Neural progenitor cell (in vitro differentiated cells): Measurements from ENCODE around the gene RPH3AL. TPM values are rescaled to one million over a fixed set of nuclear protein-coding genes. Genes with fewer than 3 reads are reported as not detected.

Source experiments
- DNase-seq: peaks from one replicate; pipeline ENCODE4 v3.0.0-alpha.2; 2016; ENCODE audit warnings: low spot score
- H2AFZ ChIP-seq: fragments of 200-600 bp; sonication (generic); replicated peaks from 2 replicates; pipeline ENCODE4 v1.6.1; 2016; ENCODE audit warnings: antibody characterized with exemption
- H3F3A ChIP-seq: fragments of 200-600 bp; sonication (generic); 2 replicates; pipeline ENCODE4 v1.6.1; 2016; ENCODE audit warnings: antibody characterized with exemption, low read depth
- H3K27ac ChIP-seq: fragments of 200-600 bp; sonication (generic); 2 replicates; pipeline ENCODE4 v1.5.1; 2016; ENCODE audit warnings: mild to moderate bottlenecking
- H3K27me3 ChIP-seq: fragments of 200-600 bp; sonication (generic); 2 replicates; pipeline ENCODE4 v1.6.1; 2016; ENCODE audit warnings: mild to moderate bottlenecking, moderate library complexity
- H3K36me3 ChIP-seq: fragments of 200-600 bp; sonication (generic); 2 replicates; pipeline ENCODE4 v1.5.1; 2016
- H3K4me1 ChIP-seq: fragments of 200-600 bp; sonication (generic); 2 replicates; pipeline ENCODE4 v1.6.1; 2016; ENCODE audit warnings: mixed run types
- H3K4me2 ChIP-seq: fragments of 200-600 bp; sonication (generic); 2 replicates; pipeline ENCODE4 v1.6.1; 2016
- H3K4me3 ChIP-seq: fragments of 200-600 bp; sonication (generic); 2 replicates; pipeline ENCODE4 v1.5.1; 2016
- H3K79me2 ChIP-seq: fragments of 200-600 bp; sonication (generic); 2 replicates; pipeline ENCODE4 v1.6.1; 2016; ENCODE audit warnings: low read depth
- H3K9ac ChIP-seq: fragments of 200-600 bp; sonication (generic); 2 replicates; pipeline ENCODE4 v1.6.1; 2016
- H3K9me3 ChIP-seq: fragments of 200-600 bp; sonication (generic); 2 replicates; pipeline ENCODE4 v1.5.1; 2016; ENCODE audit warnings: low read depth
- H4K20me1 ChIP-seq: fragments of 200-600 bp; sonication (generic); 2 replicates; pipeline ENCODE4 v1.6.1; 2016; ENCODE audit warnings: low read depth
- H3K27ac Mint-ChIP-seq: 3 replicates; pipeline ENCODE4 v1.8.0; 2021; ENCODE audit warnings: mixed read lengths
- H3K27me3 Mint-ChIP-seq: 2 replicates; pipeline ENCODE4 v1.8.0; 2022; ENCODE audit warnings: low read depth, mild to moderate bottlenecking, inconsistent platforms, moderate library complexity, mixed read lengths; ENCODE audit not compliant: insufficient read depth
- H3K36me3 Mint-ChIP-seq: 3 replicates; pipeline ENCODE4 v1.8.0; 2021; ENCODE audit warnings: mixed read lengths
- H3K4me1 Mint-ChIP-seq: 3 replicates; pipeline ENCODE4 v1.8.0; 2021; ENCODE audit warnings: mixed read lengths
- H3K4me3 Mint-ChIP-seq: 3 replicates; pipeline ENCODE4 v1.8.0; 2021; ENCODE audit warnings: mild to moderate bottlenecking, moderate library complexity, mixed read lengths
- H3K9me3 Mint-ChIP-seq: 3 replicates; pipeline ENCODE4 v1.8.0; 2020; ENCODE audit warnings: mixed read lengths
- CTCF ChIP-seq: fragments of 200-600 bp; sonication (generic); IDR thresholded peaks from 2 replicates; pipeline ENCODE4 v1.5.1; 2017; ENCODE audit warnings: antibody characterized with exemption, mild to moderate bottlenecking
- EZH2 ChIP-seq: fragments of 200-600 bp; sonication (generic); IDR thresholded peaks from 2 replicates; pipeline ENCODE4 v1.6.1; 2017; ENCODE audit warnings: antibody characterized with exemption, mild to moderate bottlenecking, moderate library complexity
- EZH2phosphoT487 ChIP-seq: fragments of 200-600 bp; sonication (generic); IDR thresholded peaks from 2 replicates; pipeline ENCODE4 v1.6.1; 2017; ENCODE audit warnings: antibody characterized with exemption
- total RNA-seq: library from RNA; depleted of rRNA; stranded (reverse); fragments of >200 nt; gene quantifications from 2 replicates; pipeline ENCODE4 v1.2.3, GENCODE V29; 2015; ENCODE audit warnings: low replicate concordance

The RPH3AL gene
- total RNA-seq, 1 donor from 2014 or later, result 7.5 TPM

- no peak for TF ChIP-seq EZH2phosphoT487
- TF ChIP-seq CTCF, result no peak
- TF ChIP-seq EZH2, result no peak
- peak; percentile 56 for DNase-seq
- no peaks in the 10 kb centered on the region for H3K9me3 Mint-ChIP-seq
- Histone ChIP-seq H3K4me3 (no peak overlapping the region), H3K79me2 (no peaks in the 10 kb centered on the region), H3K4me2 (peak overlapping the region; percentile 45), H4K20me1 (peaks cover 7% of the 10 kb centered on the region), H3K9me3 (no peaks in the 10 kb centered on the region), H3K4me1 (peaks cover 24% of the 10 kb centered on the region), H3K36me3 (no peaks in the 10 kb centered on the region), H3K27ac (no peak overlapping the region), H3K27me3 (peaks cover 13% of the 10 kb centered on the region), H3F3A (no peaks in the 10 kb centered on the region), H3K9ac (no peak overlapping the region), H2AFZ (no peak overlapping the region)
- H3K27ac Mint-ChIP-seq, result peak overlapping the region; percentile 53
- peaks cover 9% of the 10 kb centered on the region for H3K27me3 Mint-ChIP-seq
- H3K4me3 Mint-ChIP-seq, result peak overlapping the region; percentile 63
- peaks cover 49% of the 10 kb centered on the region for H3K4me1 Mint-ChIP-seq
- H3K36me3 Mint-ChIP-seq, result no peaks in the 10 kb centered on the region
Observed at GRCh38 chr17:336110-337021, 16.2 kb downstream of the RPH3AL start.

- Histone ChIP-seq H3K4me3 (no peak overlapping the region), H3K4me2 (peak overlapping the region; percentile 45), H3K9me3 (no peaks in the 10 kb centered on the region), H2AFZ (no peak overlapping the region), H3K4me1 (peaks cover 24% of the 10 kb centered on the region), H3K27me3 (peaks cover 13% of the 10 kb centered on the region), H3F3A (no peaks in the 10 kb centered on the region), H3K27ac (no peak overlapping the region), H4K20me1 (peaks cover 7% of the 10 kb centered on the region), H3K36me3 (no peaks in the 10 kb centered on the region), H3K9ac (no peak overlapping the region), H3K79me2 (no peaks in the 10 kb centered on the region)
- Mint-ChIP-seq H3K36me3 (no peaks in the 10 kb centered on the region), H3K4me1 (peaks cover 56% of the 10 kb centered on the region), H3K4me3 (no peak overlapping the region), H3K27ac (no peak overlapping the region), H3K9me3 (no peaks in the 10 kb centered on the region), H3K27me3 (peaks cover 5% of the 10 kb centered on the region)
- DNase-seq, result peak; percentile 47
- TF ChIP-seq CTCF, result no peak
- no peak for TF ChIP-seq EZH2phosphoT487
- no peak for TF ChIP-seq EZH2
Observed at GRCh38 chr17:335691-336090, 16.9 kb downstream of the RPH3AL start.

- H3K9me3 ChIP-seq, result no peaks in the 10 kb centered on the region
- H3K9me3 Mint-ChIP-seq, result no peaks in the 10 kb centered on the region
- H3K79me2 ChIP-seq, result no peaks in the 10 kb centered on the region
- no peak for TF ChIP-seq CTCF
- TF ChIP-seq EZH2phosphoT487, result no peak
- TF ChIP-seq EZH2, result no peak
- H3K27ac ChIP-seq, result no peak overlapping the region
- H3K27me3 ChIP-seq, result peaks cover 13% of the 10 kb centered on the region
- peaks cover 6% of the 10 kb centered on the region for H3K27me3 Mint-ChIP-seq
- H3K27ac Mint-ChIP-seq, result peak overlapping the region; percentile 78
- H3K4me1 ChIP-seq, result peaks cover 24% of the 10 kb centered on the region
- no peak overlapping the region for H3K9ac ChIP-seq
- H3K36me3 Mint-ChIP-seq, result no peaks in the 10 kb centered on the region
- H3K4me3 ChIP-seq, result no peak overlapping the region
- H3K36me3 ChIP-seq, result no peaks in the 10 kb centered on the region
- no peak overlapping the region for H2AFZ ChIP-seq
- peak overlapping the region; percentile 39 for H3K4me3 Mint-ChIP-seq
- H4K20me1 ChIP-seq, result peaks cover 7% of the 10 kb centered on the region
- no peak for DNase-seq
- peaks cover 56% of the 10 kb centered on the region for H3K4me1 Mint-ChIP-seq
- H3F3A ChIP-seq, result no peaks in the 10 kb centered on the region
- no peak overlapping the region for H3K4me2 ChIP-seq
Observed at GRCh38 chr17:334974-335481, 17.6 kb downstream of the RPH3AL start.
